Endometrial microvascular endothelial cells (primary cell): ENCODE data around the gene SLC9A9. TPM values are rescaled to one million over a fixed set of nuclear protein-coding genes. Genes with fewer than 3 reads are reported as not detected.
"Not testable (repeated sequence)": the region's sequence is repeated elsewhere in the genome, so short reads cannot be mapped to it uniquely, and the experiment has no call there.

Experiments used
- in situ Hi-C: cut with HindIII; loops from 2 replicates; pipeline ENCODE4 v1.10.0; 2017; ENCODE audit warnings: low sequenced_read_pairs, low pct_unique_long_range_greater_than_20kb; ENCODE audit errors: inconsistent ontology term
- total RNA-seq: library from RNA; depleted of rRNA; stranded (reverse); fragments of >200 nt; gene quantifications from one replicate; pipeline ENCODE4 v1.2.3, GENCODE V29; 2015; ENCODE audit errors: inconsistent ontology term

SLC9A9 gene
- total RNA-seq, 1 donor from 2014 or later, result 2.3 TPM

DNA sequence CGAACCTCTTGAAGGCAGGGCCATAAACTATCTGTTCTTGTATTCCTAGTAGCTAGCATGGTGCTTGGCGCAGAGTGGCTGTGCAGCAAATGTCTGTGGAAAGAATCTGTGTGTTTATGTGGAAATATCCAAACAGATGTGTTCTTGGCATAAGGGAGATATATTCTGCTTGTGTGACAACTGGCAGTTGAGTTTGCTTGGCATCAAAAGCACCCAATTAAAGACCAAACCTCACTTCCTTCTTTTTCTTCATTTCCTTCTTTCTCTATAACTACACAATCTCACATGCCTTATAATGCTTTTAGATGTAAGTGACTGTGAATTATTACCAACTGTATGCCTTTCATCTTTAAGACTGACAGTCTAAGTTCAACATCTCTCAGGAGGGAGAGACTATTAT lies 296.5 kb downstream of the SLC9A9 start:
- in situ Hi-C loops, result no loop called here

GRCh38 chr3:143548861-143549497 lies 299.3 kb downstream of the SLC9A9 start:
- in situ Hi-C loops, result no loop called here

DNA sequence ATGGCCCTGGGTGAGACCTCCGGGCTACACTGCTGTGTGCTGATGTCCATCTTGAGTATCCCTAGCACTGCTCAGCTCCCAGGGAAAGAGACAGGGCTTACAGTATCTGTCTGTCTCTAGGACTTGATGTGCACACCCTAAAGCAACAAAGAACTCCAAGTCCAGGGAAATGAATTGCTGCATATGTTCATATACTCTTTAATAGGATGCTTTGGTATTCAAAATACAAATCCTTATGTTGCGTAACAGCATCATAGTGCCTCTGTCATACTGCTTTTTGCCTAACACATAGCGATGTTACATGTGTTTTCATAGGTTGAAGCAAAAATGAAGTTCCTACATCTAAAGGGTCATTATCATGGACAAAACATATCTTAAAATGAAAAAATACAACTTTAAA lies 299.9 kb downstream of the SLC9A9 start:
- in situ Hi-C loops, result no loop called here

- in situ Hi-C loops, result no loop called here
Measured at GRCh38 chr3:143538577-143538981, 309.7 kb downstream of the SLC9A9 start.

GRCh38 chr3:143538061-143538460 lies 310.2 kb downstream of the SLC9A9 start:
- in situ Hi-C loops, result no loop called here

- in situ Hi-C loops, result no loop called here
Measured at GRCh38 chr3:143536817-143537535, 311.3 kb downstream of the SLC9A9 start.

DNA sequence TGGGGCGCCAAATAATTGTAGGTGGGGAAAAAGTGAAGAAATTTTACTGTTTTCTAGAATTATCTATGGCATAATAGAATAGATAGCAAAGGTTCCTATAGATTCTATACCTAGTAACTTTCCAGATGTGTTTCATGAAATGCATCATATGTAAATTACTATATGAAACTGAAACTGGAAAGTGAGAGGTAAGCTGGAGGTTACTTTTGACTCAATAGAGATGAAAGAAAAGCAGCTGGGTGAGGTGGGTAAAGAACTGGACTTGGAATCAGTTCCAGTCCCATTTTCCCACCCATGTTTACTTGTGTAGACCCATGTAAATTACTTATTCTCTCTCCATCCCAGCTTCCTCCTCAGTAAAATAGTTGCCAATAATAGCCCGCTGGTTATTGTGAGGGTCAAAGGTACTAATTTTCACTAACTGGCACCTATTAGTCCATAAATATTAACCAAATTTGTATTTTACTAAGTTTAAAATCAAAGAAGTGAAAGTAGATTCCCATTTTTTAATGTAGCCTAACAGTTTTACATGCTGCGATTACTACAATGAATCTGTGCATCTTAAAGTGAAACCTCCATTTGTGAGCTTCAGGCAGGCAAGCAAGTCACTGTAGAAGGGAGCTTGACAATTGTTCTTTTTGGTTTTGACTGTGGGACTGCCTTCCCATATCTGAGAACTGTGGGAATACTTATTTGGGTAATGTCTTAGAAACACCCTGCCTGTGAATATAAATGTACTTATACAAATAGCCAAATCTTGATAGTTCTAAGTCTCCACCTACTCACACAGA lies 312.1 kb downstream of the SLC9A9 start:
- in situ Hi-C loops, result no loop called here

- in situ Hi-C loops, result no loop called here
Measured at GRCh38 chr3:143533391-143533790, 314.9 kb downstream of the SLC9A9 start.

DNA sequence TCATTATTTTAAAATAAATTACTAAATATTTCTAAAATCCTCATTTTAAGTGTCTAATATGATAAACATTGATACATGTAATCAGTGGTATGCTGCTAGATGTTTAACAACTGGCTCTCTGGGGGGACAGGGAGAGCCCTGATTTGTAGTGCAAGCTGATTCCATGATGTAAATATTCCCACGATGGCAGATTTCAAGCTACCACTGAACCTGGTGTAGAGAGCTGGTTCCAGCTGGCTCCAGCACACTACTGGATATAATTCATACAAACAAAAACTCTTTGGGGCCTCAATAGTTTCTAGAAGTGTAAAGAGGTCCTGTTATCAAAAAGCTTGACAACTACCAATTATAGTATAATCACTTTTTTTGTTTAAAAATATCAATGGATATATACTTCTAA lies 316.2 kb downstream of the SLC9A9 start:
- in situ Hi-C loops, result no loop called here

- in situ Hi-C loops, result no loop called here
Measured at GRCh38 chr3:143531101-143531500, 317.2 kb downstream of the SLC9A9 start.

GRCh38 chr3:143529798-143530197 lies 318.5 kb downstream of the SLC9A9 start:
- in situ Hi-C loops, result no loop called here

GRCh38 chr3:143529018-143529478 lies 319.2 kb downstream of the SLC9A9 start:
- in situ Hi-C loops, result no loop called here

DNA sequence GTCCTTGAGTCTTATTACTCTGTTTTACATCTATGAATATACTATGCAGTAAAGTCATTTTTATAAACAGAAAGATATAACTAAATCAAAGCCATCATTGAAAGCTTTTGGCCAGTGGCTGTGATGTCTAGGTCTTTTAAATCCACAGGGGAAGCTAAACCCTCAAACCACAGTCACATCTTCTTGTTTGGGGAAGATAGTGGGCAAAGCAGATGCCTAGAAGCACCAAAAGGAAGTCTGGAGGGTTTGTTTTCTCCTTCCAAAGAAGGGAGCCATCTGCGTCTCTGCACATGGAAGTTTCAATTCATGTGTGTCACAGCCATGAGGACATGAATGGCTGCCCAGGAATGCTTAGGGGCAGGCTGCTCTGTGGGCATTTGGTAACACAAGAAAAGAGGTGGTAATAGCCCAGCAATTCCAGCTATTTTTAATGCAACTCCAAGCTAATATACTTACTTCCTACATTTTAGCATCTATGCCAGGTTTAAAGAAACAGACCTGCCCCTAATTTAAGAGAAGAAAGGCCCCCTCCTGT lies 322.2 kb downstream of the SLC9A9 start:
- in situ Hi-C loops, result no loop called here

DNA sequence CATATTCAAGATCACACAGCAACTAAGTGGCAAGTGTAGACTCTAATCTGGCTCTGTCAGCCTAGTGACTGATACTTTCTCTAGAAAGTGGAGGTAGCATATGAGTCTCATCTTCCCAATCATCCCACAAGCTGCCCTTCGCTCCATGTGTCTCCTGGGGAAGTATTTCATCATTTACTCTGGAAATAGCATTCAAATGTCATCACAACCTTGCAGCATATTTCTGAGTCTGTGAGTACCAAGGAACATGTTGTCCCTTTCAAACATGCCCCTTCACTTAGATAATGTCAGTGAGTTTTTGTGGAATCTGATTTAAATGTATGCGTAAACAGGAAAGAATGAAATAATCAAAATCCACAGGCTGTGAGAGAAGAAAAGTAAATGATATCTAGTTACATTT lies 322.9 kb downstream of the SLC9A9 start:
- in situ Hi-C loops, result no loop called here

- in situ Hi-C loops, result no loop called here
Measured at GRCh38 chr3:143521803-143522202, 326.5 kb downstream of the SLC9A9 start.

- in situ Hi-C loops, result not testable (repeated sequence)
Measured at GRCh38 chr3:143517131-143517530, 331.1 kb downstream of the SLC9A9 start.

DNA sequence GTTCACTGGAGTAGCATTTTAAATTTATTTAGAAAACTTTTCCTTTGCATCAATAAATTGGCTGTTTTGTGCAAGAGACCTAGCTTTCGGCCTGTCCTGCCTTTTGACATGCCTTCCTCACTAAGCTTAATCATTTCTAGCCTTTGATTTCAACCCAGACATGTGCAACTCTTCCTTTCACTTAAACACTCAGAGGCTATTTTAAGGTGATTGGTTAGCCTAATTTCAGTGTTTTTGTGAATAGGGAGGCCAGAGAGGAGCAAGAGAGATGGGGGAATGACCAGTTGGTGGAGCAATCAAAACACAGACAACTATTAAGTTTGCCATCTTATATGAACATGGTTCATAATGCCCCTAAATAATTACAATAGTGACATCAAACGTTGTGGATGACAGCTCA lies 333.4 kb downstream of the SLC9A9 start:
- in situ Hi-C loops, result no loop called here

- in situ Hi-C loops, result no loop called here
Measured at GRCh38 chr3:143514109-143514508, 334.2 kb downstream of the SLC9A9 start.

- in situ Hi-C loops, result no loop called here
Measured at GRCh38 chr3:143511174-143511879, 336.9 kb downstream of the SLC9A9 start.
